Esophagus mucosa (tissue), 1 donor: ENCODE data around the gene JAZF1. TPM values are rescaled to one million over a fixed set of nuclear protein-coding genes. Genes with fewer than 3 reads are reported as not detected.

Source experiments
- ATAC-seq: fragments of 200-7000 bp; cut with Tn5 transposase; one replicate; pipeline ENCODE4 v1.9.1; 2020
- total RNA-seq: library from RNA; stranded (reverse); gene quantifications from one replicate; pipeline ENCODE4 v1.2.4, GENCODE V29; 2023
- donor health status: DM: yes; HTN: yes; CAD: no.

Gene JAZF1
- total RNA-seq, 1 donor from 2014 or later: 3.1 TPM

DNA sequence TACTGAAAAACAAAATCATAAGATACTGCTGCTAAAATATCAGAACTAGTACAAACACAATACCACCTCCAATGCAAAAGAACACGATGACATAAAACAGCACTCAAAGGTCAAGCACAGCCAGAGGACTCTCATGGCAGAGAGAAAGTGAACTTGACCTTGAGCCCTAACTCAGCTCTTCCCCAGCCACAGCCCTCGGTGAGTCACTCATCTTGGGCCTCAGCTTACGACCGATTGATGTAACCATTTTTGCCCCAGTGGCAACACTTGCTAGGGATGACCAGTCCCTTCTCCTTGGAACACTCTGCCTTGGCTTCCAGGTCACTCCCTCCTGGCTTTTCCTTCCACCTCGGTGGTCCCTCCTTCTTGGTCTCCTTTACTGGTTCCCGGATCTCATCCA lies 77.8 kb downstream of the JAZF1 start:
- peak; percentile 26 for ATAC-seq

DNA sequence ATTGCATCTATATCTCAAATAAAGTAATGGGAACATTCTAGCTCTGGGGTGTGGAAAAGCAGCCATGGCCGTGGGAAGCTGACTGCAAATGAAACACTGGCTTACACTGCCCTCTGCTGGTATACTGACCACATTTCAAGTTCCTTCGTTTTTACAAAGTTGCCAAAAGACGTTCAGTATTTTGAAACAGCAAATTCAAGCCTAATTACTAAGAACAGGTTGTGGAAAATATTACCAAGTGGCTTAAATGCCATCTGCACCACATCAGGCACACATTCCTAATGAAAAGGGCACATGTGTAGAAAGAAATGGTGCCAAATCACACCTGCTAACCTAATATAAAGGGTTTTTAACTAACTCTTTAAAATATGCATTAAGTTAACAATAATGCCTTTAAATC lies 83.9 kb downstream of the JAZF1 start:
- ATAC-seq: peak; percentile 69

GRCh38 chr7:28095231-28095630 lies 85.4 kb downstream of the JAZF1 start:
- ATAC-seq: no peak

- ATAC-seq: no peak
Observed at GRCh38 chr7:28093623-28094232, 86.9 kb downstream of the JAZF1 start.

GRCh38 chr7:28091190-28091589 lies 89.4 kb downstream of the JAZF1 start:
- ATAC-seq: no peak

DNA sequence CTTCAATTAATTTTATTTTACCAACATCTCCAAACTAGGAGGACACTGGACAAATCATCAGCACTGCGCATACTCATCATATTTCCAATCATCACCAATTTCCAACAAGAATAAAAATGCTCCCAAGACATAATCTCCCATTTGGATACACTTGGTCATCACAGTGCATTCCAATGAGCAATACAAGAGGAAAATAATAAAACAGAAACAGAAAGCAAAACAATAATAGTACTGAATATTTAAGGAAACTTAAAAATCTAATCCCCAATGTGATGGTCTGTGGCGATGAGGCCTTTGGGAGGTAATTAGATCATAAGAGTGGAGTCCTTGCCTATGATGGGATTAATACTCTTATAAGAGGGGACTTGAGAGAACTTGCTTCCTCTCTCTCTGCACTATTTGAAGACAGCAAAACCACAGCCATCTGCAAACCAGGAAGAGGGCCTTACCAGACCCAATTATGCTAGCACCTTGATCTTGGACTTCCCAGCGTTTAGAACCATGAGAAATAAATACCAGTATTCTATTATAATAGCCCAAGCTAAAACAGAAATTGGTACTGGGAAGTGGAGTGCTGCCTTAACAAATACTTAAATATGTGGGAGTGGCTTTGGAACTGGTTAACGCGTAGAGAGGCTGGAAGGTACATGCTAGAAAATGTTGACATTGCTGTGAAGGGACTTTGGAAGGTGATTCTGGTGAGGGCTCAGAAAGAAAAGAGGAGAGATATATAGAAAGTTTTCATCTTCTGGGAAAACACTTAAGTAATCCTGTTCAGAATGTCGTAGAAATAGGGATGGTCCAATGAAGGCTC lies 91.5 kb downstream of the JAZF1 start:
- no peak for ATAC-seq

- ATAC-seq: no peak
Observed at GRCh38 chr7:28088032-28088431, 92.6 kb downstream of the JAZF1 start.

GRCh38 chr7:28086198-28086597 lies 94.4 kb downstream of the JAZF1 start:
- no peak for ATAC-seq

- no peak for ATAC-seq
Observed at GRCh38 chr7:28083998-28084985, 96.3 kb downstream of the JAZF1 start.

DNA sequence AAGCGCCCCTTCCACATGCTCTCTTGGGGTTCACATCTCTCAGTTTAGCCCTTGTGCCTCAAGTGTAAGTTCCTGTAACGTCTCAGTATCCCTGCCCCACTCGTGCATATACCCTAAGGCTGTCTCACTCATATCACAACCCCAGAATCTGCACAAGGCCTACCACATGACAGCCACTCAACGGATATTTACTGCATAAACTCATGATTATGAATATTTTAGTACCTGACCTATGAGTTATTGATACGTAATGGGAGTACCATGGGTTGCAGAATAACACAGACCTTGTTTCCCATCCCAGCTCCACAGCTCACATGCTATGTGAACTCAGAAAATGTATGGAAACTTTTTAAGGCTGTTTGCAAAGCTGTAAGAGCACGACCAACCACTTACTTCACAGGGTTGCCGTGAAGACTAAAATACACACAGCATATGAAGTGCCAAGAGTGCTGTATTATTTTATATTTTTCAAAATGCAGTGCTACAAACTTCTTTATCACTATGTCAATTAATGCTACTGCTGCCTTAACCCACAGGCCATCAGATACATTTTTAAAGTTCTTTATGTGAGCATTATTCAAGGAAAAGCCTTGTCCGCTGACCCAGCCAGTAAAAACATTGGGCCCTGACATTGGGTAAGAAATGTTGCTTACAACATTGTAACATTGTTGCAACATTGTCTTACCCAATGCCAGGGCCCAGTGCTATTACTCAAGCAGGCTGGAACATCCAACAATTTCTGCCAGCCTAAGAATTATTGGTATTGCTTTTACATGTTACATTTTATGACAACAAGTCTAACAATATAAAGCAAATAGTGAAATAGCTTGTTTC lies 97.2 kb downstream of the JAZF1 start:
- no peak for ATAC-seq

DNA sequence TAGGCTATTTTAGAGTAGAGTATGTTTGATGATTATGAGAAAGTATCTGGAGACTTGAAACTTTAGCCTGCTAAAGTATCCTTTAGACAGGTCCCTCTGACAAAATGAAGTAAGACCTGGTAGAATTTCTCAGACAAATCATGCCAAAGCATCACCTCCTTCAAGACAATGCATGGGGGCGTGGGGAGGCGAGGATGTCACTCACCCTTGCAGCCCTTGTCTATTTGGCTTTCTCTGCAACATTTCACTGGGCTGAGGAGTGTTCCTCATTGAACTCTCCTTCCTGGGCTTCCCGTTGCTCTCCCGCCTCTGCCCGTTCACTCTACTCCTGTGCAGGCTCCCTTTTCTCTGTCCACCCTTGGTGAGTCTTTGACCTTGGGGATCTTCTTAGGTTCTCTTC lies 98.5 kb downstream of the JAZF1 start:
- no peak for ATAC-seq

DNA sequence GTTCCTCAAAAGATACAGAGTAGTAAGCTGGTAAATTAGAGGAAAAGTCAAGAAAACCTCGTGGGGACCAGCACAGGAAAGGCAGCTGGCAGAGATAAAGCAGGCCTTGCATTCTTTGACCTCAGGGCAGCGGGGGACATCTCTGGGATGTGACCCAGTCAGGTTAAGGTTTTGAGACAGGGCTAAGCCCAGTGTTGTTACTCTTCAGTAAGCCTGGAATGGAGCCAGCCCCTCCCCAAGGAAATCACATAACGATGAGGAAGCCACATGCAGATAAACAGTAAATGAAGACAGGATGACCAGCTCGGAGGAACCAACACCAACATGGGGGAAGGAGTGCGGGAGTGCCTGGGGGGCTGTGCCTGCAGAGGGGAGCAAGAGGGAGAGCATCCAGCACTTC lies 99.6 kb downstream of the JAZF1 start:
- ATAC-seq: no peak

DNA sequence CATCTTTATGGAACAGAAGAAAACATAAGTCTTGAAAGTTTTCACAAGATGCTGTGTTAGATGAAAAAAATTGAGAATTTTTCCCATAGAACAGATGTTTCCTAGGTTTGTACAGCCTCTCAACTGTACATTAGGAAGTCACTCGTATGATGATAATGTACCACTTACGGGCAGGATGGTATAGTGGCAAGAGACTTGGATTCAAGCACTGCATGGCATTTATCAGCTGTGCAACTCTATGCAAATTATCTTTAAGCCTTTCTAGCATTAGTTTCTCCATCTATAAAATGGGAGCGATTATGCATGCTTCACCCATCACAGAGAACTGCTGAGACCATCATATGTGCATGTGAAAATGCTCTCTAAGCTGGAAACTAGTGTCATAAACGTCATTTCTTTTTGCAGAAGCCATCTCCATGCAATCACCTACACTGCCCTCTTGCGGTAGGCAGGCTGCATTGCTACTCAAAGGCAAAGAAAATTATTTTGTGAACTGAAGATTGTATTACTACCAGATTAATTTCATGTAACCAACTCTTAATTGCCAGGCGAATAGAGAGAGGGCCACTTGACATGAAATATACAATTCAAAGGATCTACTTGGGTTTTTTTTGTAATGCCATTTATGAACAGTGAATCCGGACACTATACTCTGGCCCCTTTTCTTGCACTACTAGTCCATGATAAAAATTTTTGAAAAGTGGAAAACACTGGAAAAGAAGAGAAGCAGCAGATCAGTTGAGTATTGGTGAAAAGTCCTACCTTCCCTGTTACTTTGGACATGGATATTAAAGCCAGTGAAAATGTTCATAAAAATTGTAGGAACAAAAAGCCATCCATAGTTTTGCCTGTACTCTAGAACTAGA lies 102.3 kb downstream of the JAZF1 start:
- ATAC-seq: peak; percentile 42

DNA sequence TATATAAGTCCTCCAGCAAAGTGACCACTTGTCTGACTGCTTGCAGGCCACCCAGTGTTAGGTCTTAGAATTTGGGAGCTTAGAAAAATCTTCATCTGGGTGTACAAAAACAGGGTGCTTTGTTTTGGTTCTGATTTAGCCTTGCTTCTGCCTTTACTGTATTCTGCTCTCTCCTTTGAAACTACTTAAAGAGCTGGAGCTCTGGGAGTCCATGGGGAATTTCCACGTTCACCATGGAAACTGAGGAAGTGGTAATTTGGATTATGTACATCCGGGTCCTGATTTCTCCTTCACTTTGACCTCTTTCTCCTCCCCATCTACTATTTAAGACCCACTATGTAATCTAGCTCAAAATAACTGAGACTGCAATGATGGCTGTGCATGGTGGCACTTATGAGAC lies 103.0 kb downstream of the JAZF1 start:
- ATAC-seq: no peak

- ATAC-seq: no peak
Observed at GRCh38 chr7:28076423-28077200, 104.0 kb downstream of the JAZF1 start.

GRCh38 chr7:28075674-28076358 lies 104.8 kb downstream of the JAZF1 start:
- no peak for ATAC-seq

- no peak for ATAC-seq
Observed at GRCh38 chr7:28072876-28073514, 107.6 kb downstream of the JAZF1 start.

DNA sequence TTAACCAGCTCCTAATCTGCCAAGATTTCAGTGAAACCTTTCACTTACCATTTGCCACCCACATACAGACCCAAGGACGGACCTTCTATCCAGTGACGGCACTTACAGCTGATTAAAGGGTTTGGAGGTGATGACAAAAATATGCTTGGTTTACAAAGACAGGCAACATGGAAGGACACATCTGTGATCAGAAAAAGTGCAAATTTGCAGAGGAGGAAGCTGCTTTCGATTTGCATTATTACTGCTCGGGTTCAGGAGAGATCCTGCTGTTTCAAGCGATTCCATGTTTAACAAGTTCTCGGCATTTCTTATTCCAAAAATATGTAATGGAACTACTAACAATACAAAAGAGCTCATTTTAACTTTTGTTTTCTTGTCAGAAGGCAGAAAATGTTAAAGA lies 109.0 kb downstream of the JAZF1 start:
- ATAC-seq: no peak
